ENCODE measurements around the gene GOLGA6L10.

GOLGA6L10 gene

GRCh38 chr15:82297546-82297945 lies 51.7 kb downstream of the GOLGA6L10 start:
- DNase-seq = no peak

GRCh38 chr15:82294061-82294690 lies 55.1 kb downstream of the GOLGA6L10 start:
- DNase-seq = no peak

GRCh38 chr15:82292271-82292670 lies 57.0 kb downstream of the GOLGA6L10 start:
- DNase-seq = no peak
